ENCODE results near the gene PRKAR1B. TPM values are rescaled to one million over a fixed set of nuclear protein-coding genes. Genes with fewer than 3 reads are reported as not detected.

The PRKAR1B gene
- total RNA-seq, 1 experiment from 2014 or later = 43.3 TPM

GRCh38 chr7:512541-513311 is 214.4 kb downstream of the PRKAR1B start:
- peaks cover 5% of the 10 kb centered on the region for H3K79me1 ChIP-seq (ENCODE audit: insufficient read depth, low read depth, low read length, poor library complexity, severe bottlenecking)
- no peak overlapping the region for H2BK120ac ChIP-seq (ENCODE audit: low read depth, low read length, poor library complexity, severe bottlenecking)
- H2BK15ac ChIP-seq (ENCODE audit: low read depth, low read length) = no peak overlapping the region
- Mint-ChIP-seq H3K4me3 (no peak overlapping the region), H3K4me1 (peaks cover 31 to 39% of the 10 kb centered on the region in 2 experiments), H3K9me3 (no peaks in the 10 kb centered on the region), H3K27me3 (ENCODE audit: low read depth) (peaks cover 17% of the 10 kb centered on the region), H3K27ac (peak overlapping the region in 1 of 3 experiments; percentile 81; a peak in 1 of 7 replicates), H3K36me3 (ENCODE audit: insufficient read depth in 1 of 3, low read depth in 3 of 3) (peaks cover 5 to 10% (median 6%) of the 10 kb centered on the region in 3 experiments)
- no peak overlapping the region for H2BK20ac ChIP-seq (ENCODE audit: low read depth, low read length, poor library complexity, severe bottlenecking)
- H4K91ac ChIP-seq (ENCODE audit: insufficient read length, low read depth, low read length) = no peak overlapping the region
- WGBS (ENCODE audit: extremely low coverage, insufficient read length, low lambda C conversion rate) = no CpG with 5 or more reads among the region's 32 CpGs
- H3K79me2 ChIP-seq (ENCODE audit: insufficient read depth, low read length) = peaks cover 5% of the 10 kb centered on the region; the same call in 1 of the 2 replicates
- no peak overlapping the region for H3K27ac ChIP-seq (ENCODE audit: insufficient read length, low read depth, low read length)
- TF ChIP-seq CTCF (conservative IDR thresholded peaks at IDR 0.05) = no peak
- peak overlapping the region; percentile 53; the same call in 1 of the 2 replicates for H3K14ac ChIP-seq (ENCODE audit: insufficient read depth, low read length)
- peaks cover 6% of the 10 kb centered on the region; the same call in 1 of the 2 replicates for H3K4me1 ChIP-seq (ENCODE audit: insufficient read depth, low read length)
- H3K23ac ChIP-seq (ENCODE audit: insufficient read length, low read depth, low read length) = no peak overlapping the region
- no peak overlapping the region for H2BK5ac ChIP-seq (ENCODE audit: insufficient read length, low read length)
- no peak overlapping the region for H3T11ph ChIP-seq (ENCODE audit: low read length)
- H4K20me1 ChIP-seq (ENCODE audit: control insufficient read depth, insufficient read depth, insufficient read length) = no peaks in the 10 kb centered on the region
- no peak overlapping the region for H2AK5ac ChIP-seq (ENCODE audit: insufficient read length, low read length)
- H4K8ac ChIP-seq (replicated peaks; ENCODE audit: insufficient read length, low read depth, low read length) = no peak overlapping the region
- H2AFZ ChIP-seq (ENCODE audit: low read length) = no peak overlapping the region
- no peak overlapping the region for H3K4ac ChIP-seq (ENCODE audit: low read depth, low read length)
- peaks cover 7% of the 10 kb centered on the region for H3K23me2 ChIP-seq (ENCODE audit: insufficient read length, low read depth, low read length, poor library complexity, severe bottlenecking)
- no peak overlapping the region for H3K4me2 ChIP-seq (ENCODE audit: insufficient read depth, insufficient read length, low read length)
- H3K18ac ChIP-seq (ENCODE audit: insufficient read length, low read depth, low read length) = no peak overlapping the region
- H3K27me3 ChIP-seq (ENCODE audit: insufficient read depth, low read length) = no peaks in the 10 kb centered on the region
- no peak overlapping the region for H3K9ac ChIP-seq (ENCODE audit: extremely low read depth, insufficient read length, low read length)
- H2BK12ac ChIP-seq (ENCODE audit: insufficient read length, low read depth, low read length) = no peak overlapping the region
- no peaks in the 10 kb centered on the region for H3K9me3 ChIP-seq (ENCODE audit: control insufficient read depth, low read depth, low read length)
- no peak overlapping the region for H3K56ac ChIP-seq (ENCODE audit: insufficient read length, low read depth, low read length)
- H4K5ac ChIP-seq (ENCODE audit: insufficient read length, low read depth, low read length) = no peak overlapping the region
- DNase-seq = no peak
